Esophagus squamous epithelium (tissue), 5 donors: ENCODE data around the gene ADTRP. TPM values are rescaled to one million over a fixed set of nuclear protein-coding genes. Genes with fewer than 3 reads are reported as not detected.
A peak's percentile ranks its signal among the peaks of the same experiment; 100 is the strongest.

Source experiments
- DNase-seq: peaks from one replicate; lab custom pipeline; 2025; lab: John Stamatoyannopoulos, UW
- H3K27ac ChIP-seq, 4 donors: fragments of 200-600 bp; sonication (generic); one replicate each; pipeline ENCODE4 v1.5.1; 2016 to 2019; ENCODE audit warnings: mild to moderate bottlenecking in 1 of 4
- H3K27me3 ChIP-seq, 4 donors: fragments of 200-600 bp; sonication (generic); 1 replicate in 3 of 4; 2 replicates in 1 of 4; pipeline versions ENCODE4 v1.5.1 to v1.6.0; 2017 to 2021; ENCODE audit warnings: antibody characterized with exemption in 1 of 4
- H3K36me3 ChIP-seq, 3 donors: fragments of 200-600 bp; sonication (generic); one replicate each; pipeline ENCODE4 v1.5.1; 2016 to 2019
- H3K4me1 ChIP-seq, 3 donors: fragments of 200-600 bp; sonication (generic); one replicate each; pipeline ENCODE4 v1.5.1; 2017 to 2019
- H3K4me3 ChIP-seq, 4 donors: fragments of 200-600 bp; sonication (generic); 1 replicate in 3 of 4; 2 replicates in 1 of 4; pipeline ENCODE4 v1.5.1; 2016 to 2019; ENCODE audit warnings: mild to moderate bottlenecking in 2 of 4, moderate library complexity in 1 of 4
- H3K9me3 ChIP-seq, 3 donors: fragments of 200-600 bp; sonication (generic); one replicate each; pipeline ENCODE4 v1.5.1; 2016 to 2019
- CTCF ChIP-seq, 6 experiments: fragments of 450-650 bp in 4 of 6; fragments of 200-600 bp in 2 of 6; sonication (generic) in 2 of 6; IDR thresholded peaks; one replicate each; pipeline ENCODE4 v1.5.1; 2016 to 2019; ENCODE audit warnings: antibody characterized with exemption in 6 of 6, mild to moderate bottlenecking in 4 of 6, moderate library complexity in 4 of 6
- POLR2A ChIP-seq, 4 donors: fragments of 450-650 bp; IDR thresholded peaks; one replicate each; pipeline ENCODE4 v1.6.1; 2017; ENCODE audit warnings: antibody characterized with exemption in 4 of 4, mild to moderate bottlenecking in 4 of 4, moderate library complexity in 3 of 4
- WGBS, 2 donors: methylation state at CpG; one replicate each; pipeline ENCODE4 v1.1.5; 2018; 5-methylcytosine and 5-hydroxymethylcytosine counted together
- intact Hi-C: fragments of 100-400 bp; cut with DNase I; formaldehyde crosslinking; loops from one replicate; pipeline ENCODE4 v1.15.0; 2022
- total RNA-seq, 4 donors: library from RNA; depleted of rRNA; stranded (reverse); fragments of >200 nt; gene quantifications; one replicate each; pipeline ENCODE4 v1.1.0, GENCODE V29; 2016
- donor health status: DM: yes; HTN: yes; CAD: no.

ADTRP gene
- total RNA-seq, 4 donors from 2014 or later, result 0.76 to 2.5 (median 1.6) TPM

GRCh38 chr6:11762794-11763459, 15.7 kb downstream of the ADTRP start:
- Histone ChIP-seq H3K9me3 (peaks cover 0 to under 1% (median 0%) of the 10 kb centered on the region in 3 donors), H3K4me1 (peaks cover 8 to 40% (median 24%) of the 10 kb centered on the region in 3 donors), H3K27ac (peak overlapping the region in 3 of 4 donors; percentile 69 to 75 (median 71)), H3K27me3 (no peaks in the 10 kb centered on the region), H3K4me3 (no peak overlapping the region), H3K36me3 (no peaks in the 10 kb centered on the region)
- TF ChIP-seq CTCF (IDR thresholded peaks at IDR 0.05) (no peak), POLR2A (IDR thresholded peaks at IDR 0.05) (no peak)
- intact Hi-C loops, result no loop called here
- 67 to 70% methylated on average over 4 of the region's 4 CpGs for WGBS, 2 donors
- no peak for DNase-seq

GRCh38 chr6:11761744-11762620, 16.6 kb downstream of the ADTRP start:
- Histone ChIP-seq H3K4me1 (peaks cover 8 to 35% (median 22%) of the 10 kb centered on the region in 3 donors), H3K27ac (peak overlapping the region in 1 of 4 donors; percentile 75), H3K4me3 (no peak overlapping the region)

GRCh38 chr6:11760015-11760473, 18.6 kb downstream of the ADTRP start:
- Histone ChIP-seq H3K27me3 (no peaks in the 10 kb centered on the region), H3K27ac (no peak overlapping the region), H3K4me1 (peaks cover 8 to 23% (median 14%) of the 10 kb centered on the region in 3 donors), H3K4me3 (no peak overlapping the region), H3K36me3 (no peaks in the 10 kb centered on the region), H3K9me3 (peaks cover 0 to 4% (median 0%) of the 10 kb centered on the region in 3 donors)
- intact Hi-C loops, result no loop called here
- 74 to 81% methylated on average over 6 of the region's 6 CpGs for WGBS, 2 donors
- TF ChIP-seq CTCF (IDR thresholded peaks at IDR 0.05) (no peak), POLR2A (IDR thresholded peaks at IDR 0.05) (no peak)
- no peak for DNase-seq

More at GRCh38 chr6:11761744-11762620, 16.6 kb downstream of the ADTRP start:
- H3K36me3 ChIP-seq, result no peaks in the 10 kb centered on the region
- H3K9me3 ChIP-seq, result peaks cover 0 to 4% (median 0%) of the 10 kb centered on the region in 3 donors
- intact Hi-C loops, result no loop called here
- no peak for DNase-seq
- 90 to 92% methylated on average over 3 to 4 of the region's 4 CpGs for WGBS, 2 donors
- H3K27me3 ChIP-seq, result no peaks in the 10 kb centered on the region
- no peak for TF ChIP-seq POLR2A (IDR thresholded peaks at IDR 0.05)
- TF ChIP-seq CTCF (IDR thresholded peaks at IDR 0.05), result no peak

GRCh38 chr6:11758878-11759277, 19.7 kb downstream of the ADTRP start:
- 29 to 44% methylated on average over 4 of the region's 4 CpGs for WGBS, 2 donors
- Histone ChIP-seq H3K27ac (no peak overlapping the region), H3K36me3 (no peaks in the 10 kb centered on the region), H3K4me3 (no peak overlapping the region), H3K9me3 (peaks cover 0 to 4% (median 0%) of the 10 kb centered on the region in 3 donors), H3K4me1 (peaks cover 8 to 16% (median 12%) of the 10 kb centered on the region in 3 donors), H3K27me3 (no peaks in the 10 kb centered on the region)
- intact Hi-C loops, result no loop called here
- TF ChIP-seq CTCF (IDR thresholded peaks at IDR 0.05), result no peak
- no peak for TF ChIP-seq POLR2A (IDR thresholded peaks at IDR 0.05)
- DNase-seq, result no peak
